GDM1 (cell line): ENCODE results near the gene NOTCH2.

Experiments
- DNase-seq: peaks from one replicate; lab custom pipeline; 2025; lab: John Stamatoyannopoulos, UW

The NOTCH2 gene

GRCh38 chr1:119906927-119907652, 162.4 kb downstream of the NOTCH2 start:
- DNase-seq = no peak

GRCh38 chr1:119903443-119903835, 166.0 kb downstream of the NOTCH2 start:
- DNase-seq = no peak

DNA sequence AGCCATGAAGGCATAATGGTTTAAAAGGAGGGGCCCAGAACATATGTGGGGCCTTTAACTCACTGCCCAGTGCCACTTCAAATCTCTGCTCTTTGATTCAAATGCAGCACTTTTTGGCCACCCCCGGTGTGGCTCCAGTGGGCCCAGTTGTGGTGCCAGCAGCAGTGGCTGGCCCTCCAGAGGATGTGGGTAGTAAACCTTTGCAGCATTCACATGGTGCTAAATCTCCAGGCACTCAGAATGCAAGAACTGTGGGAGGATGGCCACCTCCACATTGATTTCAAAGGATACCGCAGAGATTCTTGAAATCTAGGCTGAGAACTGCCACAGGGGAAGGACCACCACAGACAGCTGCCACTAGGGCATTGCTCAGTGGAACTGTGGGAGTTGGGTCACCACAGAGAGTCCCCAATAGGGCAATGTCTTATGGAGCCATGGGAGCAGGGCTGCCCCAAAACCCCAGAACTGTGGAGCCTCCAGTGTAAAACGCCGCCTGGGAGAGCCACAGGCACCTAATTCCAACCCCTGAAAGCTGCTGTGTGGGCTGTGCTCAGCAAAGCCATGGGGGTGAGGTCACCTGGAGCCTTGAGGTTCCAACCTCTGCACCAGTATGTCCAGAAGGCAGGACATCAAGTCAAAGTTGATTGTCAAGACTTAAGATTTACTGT, 166.6 kb downstream of the NOTCH2 start:
- no peak for DNase-seq

DNA sequence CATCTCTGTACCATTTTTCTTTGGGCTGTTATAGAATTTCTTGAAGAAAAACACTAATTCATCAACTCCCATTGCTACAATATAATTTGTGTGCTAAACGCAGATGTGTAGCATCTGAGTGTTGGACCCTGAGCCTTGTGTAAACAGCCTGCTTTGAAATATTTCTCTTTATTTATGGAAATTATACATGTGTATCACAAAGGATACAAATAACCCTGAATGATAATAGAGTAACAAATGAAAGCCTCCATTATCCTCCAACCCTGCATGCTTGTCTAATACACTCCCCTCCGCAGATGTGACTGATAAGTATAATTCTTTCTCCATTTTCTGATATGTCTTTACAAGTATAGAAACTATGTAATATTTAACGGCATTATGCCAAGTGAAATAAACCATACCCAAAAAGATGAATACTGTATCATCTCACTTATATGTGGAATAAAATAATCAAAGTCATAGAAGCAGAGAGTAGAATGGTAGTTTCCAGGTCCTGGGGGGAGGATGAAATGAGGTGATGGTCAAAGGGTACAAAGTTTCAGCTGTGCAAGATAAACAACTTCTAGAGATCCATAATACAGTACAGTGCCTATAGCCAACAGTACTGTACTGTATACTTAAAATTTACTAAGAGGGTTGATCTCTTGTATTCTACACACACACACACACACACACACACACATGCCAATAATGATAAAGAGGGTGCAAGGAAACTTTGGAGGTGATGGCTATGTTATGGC, 170.3 kb downstream of the NOTCH2 start:
- no peak for DNase-seq

DNA sequence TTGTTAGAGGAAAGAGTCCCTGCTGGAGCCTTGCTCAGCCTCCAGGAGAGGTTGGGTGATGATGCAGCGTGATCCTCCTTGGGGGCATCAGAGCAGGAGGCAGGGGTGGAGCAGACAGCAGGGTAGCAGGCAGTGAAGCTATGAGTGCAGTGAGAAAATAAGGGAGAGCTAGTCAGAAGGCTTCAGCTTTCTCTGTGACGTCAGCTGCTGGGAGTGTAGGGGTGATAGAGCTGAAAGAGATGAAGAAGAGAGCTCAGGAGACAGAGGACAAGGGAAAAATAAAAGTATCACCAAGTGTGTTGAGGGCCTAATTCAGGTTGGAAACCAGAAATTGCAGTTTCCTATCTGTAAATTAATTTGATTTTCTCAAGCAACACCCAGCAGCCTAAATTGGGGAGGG, 170.9 kb downstream of the NOTCH2 start:
- no peak for DNase-seq

DNA sequence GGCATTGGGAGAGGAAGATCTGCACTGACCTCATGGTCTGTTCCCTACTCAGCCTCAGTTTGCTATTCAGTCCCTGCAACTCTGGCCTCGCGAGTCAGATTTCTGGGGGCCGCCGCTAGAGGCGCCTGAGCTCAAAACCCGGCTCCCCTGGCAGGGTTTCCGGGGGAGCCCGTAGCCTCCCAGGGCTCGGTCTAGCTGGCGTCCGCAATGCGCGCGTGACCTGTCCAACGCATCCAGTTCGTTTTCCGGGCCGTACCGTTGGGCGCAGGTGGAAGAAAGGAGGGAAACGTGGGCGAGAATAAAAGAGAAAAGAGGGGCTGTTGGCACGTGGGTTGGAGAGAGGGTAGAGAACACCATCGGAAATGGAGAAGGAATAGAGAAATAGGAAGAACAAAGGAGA, 173.2 kb downstream of the NOTCH2 start, which contains the start of gene ADAM30:
ADAM30 (minus strand) TSS at position 213 of the 400 bp plus-strand sequence; CDS start at position 34, 179 bp downstream.
- no peak for DNase-seq

DNA sequence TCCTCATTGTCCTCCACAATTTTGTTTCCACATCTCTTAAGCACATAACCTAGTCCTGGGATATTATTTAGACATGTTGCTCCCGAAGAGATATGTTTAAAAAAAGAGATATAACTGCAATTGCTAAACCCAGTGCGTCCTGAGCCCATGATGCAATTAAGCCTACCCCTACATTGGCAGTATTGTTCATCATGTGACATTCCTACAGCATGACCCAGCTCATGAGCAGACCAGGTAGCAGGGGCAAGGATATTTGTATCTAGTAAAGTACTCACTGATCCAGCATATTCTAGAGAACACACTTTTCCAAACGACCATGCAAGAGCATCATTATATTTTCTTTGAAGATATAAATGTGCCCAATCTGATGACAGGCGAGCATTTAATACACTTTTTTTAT, 174.4 kb downstream of the NOTCH2 start:
- DNase-seq = no peak

- no peak for DNase-seq
Observed at GRCh38 chr1:119893827-119894700, 175.4 kb downstream of the NOTCH2 start.

DNA sequence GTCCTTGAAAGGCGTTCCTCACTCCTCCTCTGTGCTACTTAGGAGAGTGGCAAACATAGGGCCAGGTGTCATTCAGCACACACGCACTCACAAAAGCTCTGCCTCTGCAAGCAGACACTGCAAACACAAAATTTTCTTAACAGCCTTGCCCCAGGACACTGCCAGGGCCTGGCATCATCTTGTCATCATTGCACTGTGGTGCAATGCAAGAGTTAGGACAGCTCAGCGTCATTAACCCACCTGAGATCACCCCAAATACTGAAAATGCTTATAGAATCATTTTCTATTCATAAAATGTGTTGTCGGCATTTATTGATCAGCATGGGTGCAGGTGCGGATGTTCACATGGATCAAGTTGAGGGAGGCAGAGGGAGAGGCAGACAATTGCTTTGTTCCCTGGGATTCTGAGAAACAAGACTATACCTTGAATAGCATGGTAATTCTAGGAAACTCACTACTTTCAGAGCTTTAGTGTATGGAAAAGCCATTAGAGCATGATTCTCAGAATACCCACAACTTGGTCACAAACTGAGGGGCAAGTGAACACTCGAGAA, 176.1 kb downstream of the NOTCH2 start:
- no peak for DNase-seq

DNA sequence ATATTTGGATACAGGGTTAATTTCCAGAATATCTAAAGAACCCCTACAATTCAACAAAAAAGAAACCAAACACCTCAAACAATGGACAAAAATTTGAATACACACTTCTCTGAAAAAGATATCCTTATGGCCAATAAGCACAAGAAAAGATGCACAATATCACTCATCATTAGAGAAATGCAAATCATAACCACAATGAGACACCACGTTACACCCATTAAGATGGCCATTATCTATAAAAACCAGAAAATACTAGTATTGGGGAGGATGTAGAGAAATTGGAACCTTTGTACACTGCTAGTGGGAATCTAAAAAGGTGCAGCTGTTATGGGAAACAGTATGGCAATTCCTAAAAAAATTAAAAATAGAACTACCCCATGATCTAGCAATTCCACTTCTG, 178.1 kb downstream of the NOTCH2 start:
- DNase-seq = no peak

- DNase-seq = no peak
Observed at GRCh38 chr1:119888476-119888875, 181.0 kb downstream of the NOTCH2 start.

DNA sequence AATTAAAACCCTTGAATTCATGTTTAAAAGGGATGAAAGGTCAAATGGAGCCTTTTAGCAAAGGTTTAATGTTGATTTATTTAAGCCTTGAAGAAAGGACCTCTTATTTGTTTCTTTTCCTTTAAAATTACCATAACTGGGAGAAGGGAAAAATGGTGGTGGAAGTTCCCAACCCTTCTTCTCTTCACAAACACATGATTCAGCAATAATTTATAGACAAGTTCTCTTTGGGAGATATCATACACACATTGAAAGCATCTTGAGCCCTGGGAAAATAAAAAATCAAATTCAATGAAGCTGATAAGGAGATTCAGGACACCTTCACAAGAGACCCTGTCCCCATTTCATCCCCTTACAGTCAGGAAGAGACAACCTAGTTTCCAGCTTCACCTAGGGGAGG, 182.0 kb downstream of the NOTCH2 start:
- no peak for DNase-seq

DNA sequence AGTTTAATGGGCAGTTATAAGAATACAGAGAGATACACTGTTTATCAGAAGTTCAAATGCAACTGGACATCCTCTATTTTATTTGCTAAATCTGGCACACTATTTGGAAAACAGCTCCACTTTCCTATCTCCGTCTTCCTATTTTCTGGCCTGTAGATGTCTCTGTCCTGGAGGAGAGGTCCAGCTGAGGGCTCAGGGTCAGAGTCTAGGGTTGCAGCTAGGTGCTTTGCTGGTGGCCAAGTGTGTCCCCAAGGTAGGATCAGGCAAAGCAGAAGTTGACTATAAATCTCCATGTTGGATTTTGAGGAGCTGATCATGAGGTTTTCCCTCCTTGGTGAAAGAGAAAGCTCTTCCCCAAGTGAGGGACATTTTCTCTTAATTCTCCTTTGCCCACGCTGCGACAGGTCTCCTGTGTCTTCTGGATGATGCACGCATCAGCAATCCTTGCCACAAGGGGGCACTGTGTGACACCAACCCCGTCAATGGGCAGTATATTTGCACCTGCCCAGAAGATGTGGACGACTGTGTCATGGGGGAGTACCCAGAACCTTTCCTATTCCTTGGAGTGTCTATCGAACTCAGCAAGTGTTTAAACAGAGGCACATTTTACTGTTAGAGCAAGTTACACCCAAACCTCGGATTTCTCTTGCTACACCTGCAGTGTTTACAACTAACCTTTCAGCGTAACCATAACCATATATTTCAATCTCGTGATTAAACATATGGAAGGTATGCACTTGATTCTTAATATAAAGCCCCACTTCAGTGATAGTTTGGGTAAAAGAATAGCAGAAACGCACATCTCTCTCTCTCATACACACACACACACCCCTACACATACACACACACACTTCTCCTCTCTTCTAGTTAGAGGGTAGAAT, 183.3 kb downstream of the NOTCH2 start:
- DNase-seq = peak; percentile 38

GRCh38 chr1:119884711-119885110, 184.8 kb downstream of the NOTCH2 start:
- DNase-seq = no peak

- no peak for DNase-seq
Observed at GRCh38 chr1:119883826-119884225, 185.6 kb downstream of the NOTCH2 start.

GRCh38 chr1:119882132-119883049, 187.1 kb downstream of the NOTCH2 start:
- no peak for DNase-seq

DNA sequence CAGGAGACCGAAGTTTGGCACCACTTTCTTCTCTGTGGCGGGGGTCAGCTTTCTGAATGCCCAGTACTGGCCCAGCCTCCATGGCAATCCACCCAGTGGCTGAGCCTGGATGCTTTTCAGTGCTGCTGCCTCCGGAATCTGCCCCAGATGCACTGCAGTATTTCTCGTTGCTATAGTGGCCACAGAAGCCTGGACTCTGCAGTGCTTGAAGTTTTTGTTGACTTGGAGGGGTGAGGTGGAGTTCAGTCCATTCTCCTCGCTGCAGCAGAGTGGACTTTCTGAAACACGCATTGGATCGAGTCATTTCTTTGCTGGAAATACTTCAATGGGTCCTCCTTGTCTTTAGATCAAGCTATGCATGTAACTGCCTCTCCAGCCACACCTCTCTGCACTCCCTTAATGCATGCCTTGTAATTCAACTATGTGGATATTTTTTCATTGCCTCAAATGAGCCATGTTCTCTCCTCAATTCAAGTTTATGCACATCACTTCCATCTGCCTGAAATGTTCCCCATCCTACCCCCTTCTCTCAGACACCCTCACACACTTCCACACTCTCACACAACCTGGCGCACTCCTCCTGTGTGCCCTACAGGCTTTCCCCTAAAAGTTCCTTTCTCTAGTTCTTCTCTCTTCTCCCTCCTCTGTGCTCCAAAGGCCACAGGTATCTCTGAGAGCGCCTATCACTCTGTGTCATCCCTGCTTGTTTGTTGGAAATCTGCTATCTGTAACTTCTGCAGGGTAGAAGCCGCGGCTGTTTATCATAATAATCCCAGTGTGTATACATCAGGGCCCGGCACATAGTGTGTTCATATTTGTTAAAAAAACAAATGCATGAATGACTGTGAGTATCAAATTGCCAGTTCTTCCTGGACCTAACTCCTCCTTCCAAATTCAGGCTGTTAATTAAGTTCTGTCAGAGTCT, 189.7 kb downstream of the NOTCH2 start:
- no peak for DNase-seq

DNA sequence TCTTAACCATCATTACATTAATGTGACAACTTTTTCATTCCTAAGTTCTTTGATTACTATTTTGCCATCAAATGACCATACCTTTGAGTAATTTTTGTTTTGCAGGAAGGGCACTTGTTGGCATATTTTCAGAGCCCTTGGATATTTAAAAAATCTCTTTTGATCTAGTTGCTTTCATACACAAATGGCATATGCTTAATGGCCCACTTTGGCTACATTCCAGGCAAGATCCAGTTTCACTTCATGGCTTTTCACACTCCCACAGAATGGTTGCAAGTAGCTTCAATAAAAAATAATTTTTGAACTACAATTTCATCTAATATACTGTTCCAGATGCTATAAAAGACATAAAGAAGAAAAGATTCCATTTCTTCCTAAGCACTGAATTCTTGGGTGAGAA, 191.3 kb downstream of the NOTCH2 start:
- no peak for DNase-seq
